GM12878 (cell line): ENCODE data around the gene ATRNL1.

Experiments used
- CREB1 ChIP-seq: IDR thresholded peaks from 2 replicates; pipeline ENCODE4 v1.6.1; 2012; ENCODE audit warnings: low read depth, mild to moderate bottlenecking, inconsistent platforms
- ESRRA ChIP-seq: IDR thresholded peaks from 2 replicates; pipeline ENCODE4 v1.6.1; 2012; ENCODE audit warnings: mild to moderate bottlenecking, low read length, improper control_type of control experiment
- IKZF1 ChIP-seq: fragments of 450-650 bp; conservative IDR thresholded peaks from 2 replicates; pipeline ENCODE4 v1.6.1; 2017; ENCODE audit warnings: antibody characterized with exemption, mild to moderate bottlenecking
- RAD51 ChIP-seq: fragments of 450-650 bp; IDR thresholded peaks from 2 replicates; pipeline ENCODE4 v1.6.1; 2016; ENCODE audit warnings: moderate library complexity, mild to moderate bottlenecking, inconsistent platforms
- RFX5 ChIP-seq: IDR thresholded peaks from 2 replicates; pipeline ENCODE4 v1.6.1; 2011; ENCODE audit warnings: low read depth, low read length, improper control_type of control experiment
- TCF12 ChIP-seq: IDR thresholded peaks from 2 replicates; pipeline ENCODE4 v1.6.1; 2011; ENCODE audit warnings: low read depth, mild to moderate bottlenecking, low read length
- TCF7 ChIP-seq: IDR thresholded peaks from 2 replicates; pipeline ENCODE4 v1.6.1; 2014; ENCODE audit warnings: antibody characterized with exemption, borderline replicate concordance
- ZBED1 ChIP-seq: IDR thresholded peaks from 2 replicates; pipeline ENCODE4 v1.6.1; 2016; ENCODE audit warnings: borderline replicate concordance
- TF ChIP-seq, protein P1 (sequence below), 3 experiments: IDR thresholded peaks in 2 of 3; conservative IDR thresholded peaks in 1 of 3; 2 replicates each; pipeline ENCODE4 v1.5.1; 2011; ENCODE audit warnings: low read depth in 3 of 3, low read length in 3 of 3, mild to moderate bottlenecking in 3 of 3, control low read depth in 2 of 3, moderate library complexity in 2 of 3, inconsistent platforms in 1 of 3, mixed read lengths in 1 of 3; ENCODE audit not compliant: control insufficient read depth in 2 of 3, insufficient read depth in 1 of 3; ENCODE audit errors: extremely low read depth in 1 of 3
- TF ChIP-seq, protein P2 (sequence below): IDR thresholded peaks from 2 replicates; pipeline ENCODE4 v1.6.1; 2012; ENCODE audit warnings: low read length, inconsistent platforms
- TF ChIP-seq, protein P3 (sequence below): fragments of 450-650 bp; IDR thresholded peaks from 2 replicates; pipeline ENCODE4 v1.6.1; 2017; ENCODE audit warnings: mild to moderate bottlenecking, moderate library complexity
- TF ChIP-seq, protein P4 (sequence below): fragments of 450-650 bp; IDR thresholded peaks from 2 replicates; pipeline ENCODE4 v1.6.1; 2016; ENCODE audit warnings: mild to moderate bottlenecking

DNA sequence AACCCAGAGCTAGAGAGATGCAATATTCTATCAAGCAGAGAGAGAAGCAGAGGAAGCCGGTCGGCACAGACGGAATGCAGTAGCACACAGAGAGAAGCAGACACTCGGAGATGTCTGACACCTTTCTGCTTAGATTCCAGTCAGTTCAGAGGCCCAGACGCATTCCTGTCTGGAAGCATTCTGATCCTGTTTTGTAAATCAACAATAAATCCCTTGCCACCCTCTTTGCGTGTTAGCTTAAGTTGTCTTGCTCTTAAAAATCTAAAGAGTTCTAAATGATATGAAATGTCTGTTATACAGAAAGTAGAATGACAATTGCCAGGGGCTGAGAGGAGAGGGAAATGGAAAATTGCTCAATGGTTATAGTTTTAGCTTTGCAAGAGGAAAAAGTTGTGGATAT is 27.4 kb upstream of the ATRNL1 start:
- TF ChIP-seq, protein P1, sequence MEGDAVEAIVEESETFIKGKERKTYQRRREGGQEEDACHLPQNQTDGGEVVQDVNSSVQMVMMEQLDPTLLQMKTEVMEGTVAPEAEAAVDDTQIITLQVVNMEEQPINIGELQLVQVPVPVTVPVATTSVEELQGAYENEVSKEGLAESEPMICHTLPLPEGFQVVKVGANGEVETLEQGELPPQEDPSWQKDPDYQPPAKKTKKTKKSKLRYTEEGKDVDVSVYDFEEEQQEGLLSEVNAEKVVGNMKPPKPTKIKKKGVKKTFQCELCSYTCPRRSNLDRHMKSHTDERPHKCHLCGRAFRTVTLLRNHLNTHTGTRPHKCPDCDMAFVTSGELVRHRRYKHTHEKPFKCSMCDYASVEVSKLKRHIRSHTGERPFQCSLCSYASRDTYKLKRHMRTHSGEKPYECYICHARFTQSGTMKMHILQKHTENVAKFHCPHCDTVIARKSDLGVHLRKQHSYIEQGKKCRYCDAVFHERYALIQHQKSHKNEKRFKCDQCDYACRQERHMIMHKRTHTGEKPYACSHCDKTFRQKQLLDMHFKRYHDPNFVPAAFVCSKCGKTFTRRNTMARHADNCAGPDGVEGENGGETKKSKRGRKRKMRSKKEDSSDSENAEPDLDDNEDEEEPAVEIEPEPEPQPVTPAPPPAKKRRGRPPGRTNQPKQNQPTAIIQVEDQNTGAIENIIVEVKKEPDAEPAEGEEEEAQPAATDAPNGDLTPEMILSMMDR (IDR thresholded peaks at IDR 0.05 in 2 of 3, conservative IDR thresholded peaks at IDR 0.05 in 1 of 3; ENCODE audit: control insufficient read depth in 2 of 3, extremely low read depth in 1 of 3, insufficient read depth in 1 of 3, low read depth in 3 of 3, low read length in 3 of 3): no peak
- no peak for TF ChIP-seq TCF7
- TF ChIP-seq TCF12: no peak
- TF ChIP-seq RFX5: no peak
- no peak for TF ChIP-seq IKZF1
- TF ChIP-seq ZBED1: no peak
- TF ChIP-seq, protein P2, sequence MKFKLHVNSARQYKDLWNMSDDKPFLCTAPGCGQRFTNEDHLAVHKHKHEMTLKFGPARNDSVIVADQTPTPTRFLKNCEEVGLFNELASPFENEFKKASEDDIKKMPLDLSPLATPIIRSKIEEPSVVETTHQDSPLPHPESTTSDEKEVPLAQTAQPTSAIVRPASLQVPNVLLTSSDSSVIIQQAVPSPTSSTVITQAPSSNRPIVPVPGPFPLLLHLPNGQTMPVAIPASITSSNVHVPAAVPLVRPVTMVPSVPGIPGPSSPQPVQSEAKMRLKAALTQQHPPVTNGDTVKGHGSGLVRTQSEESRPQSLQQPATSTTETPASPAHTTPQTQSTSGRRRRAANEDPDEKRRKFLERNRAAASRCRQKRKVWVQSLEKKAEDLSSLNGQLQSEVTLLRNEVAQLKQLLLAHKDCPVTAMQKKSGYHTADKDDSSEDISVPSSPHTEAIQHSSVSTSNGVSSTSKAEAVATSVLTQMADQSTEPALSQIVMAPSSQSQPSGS: no peak
- TF ChIP-seq ESRRA: no peak
- TF ChIP-seq RAD51: no peak
- no peak for TF ChIP-seq CREB1
- TF ChIP-seq, protein P3, sequence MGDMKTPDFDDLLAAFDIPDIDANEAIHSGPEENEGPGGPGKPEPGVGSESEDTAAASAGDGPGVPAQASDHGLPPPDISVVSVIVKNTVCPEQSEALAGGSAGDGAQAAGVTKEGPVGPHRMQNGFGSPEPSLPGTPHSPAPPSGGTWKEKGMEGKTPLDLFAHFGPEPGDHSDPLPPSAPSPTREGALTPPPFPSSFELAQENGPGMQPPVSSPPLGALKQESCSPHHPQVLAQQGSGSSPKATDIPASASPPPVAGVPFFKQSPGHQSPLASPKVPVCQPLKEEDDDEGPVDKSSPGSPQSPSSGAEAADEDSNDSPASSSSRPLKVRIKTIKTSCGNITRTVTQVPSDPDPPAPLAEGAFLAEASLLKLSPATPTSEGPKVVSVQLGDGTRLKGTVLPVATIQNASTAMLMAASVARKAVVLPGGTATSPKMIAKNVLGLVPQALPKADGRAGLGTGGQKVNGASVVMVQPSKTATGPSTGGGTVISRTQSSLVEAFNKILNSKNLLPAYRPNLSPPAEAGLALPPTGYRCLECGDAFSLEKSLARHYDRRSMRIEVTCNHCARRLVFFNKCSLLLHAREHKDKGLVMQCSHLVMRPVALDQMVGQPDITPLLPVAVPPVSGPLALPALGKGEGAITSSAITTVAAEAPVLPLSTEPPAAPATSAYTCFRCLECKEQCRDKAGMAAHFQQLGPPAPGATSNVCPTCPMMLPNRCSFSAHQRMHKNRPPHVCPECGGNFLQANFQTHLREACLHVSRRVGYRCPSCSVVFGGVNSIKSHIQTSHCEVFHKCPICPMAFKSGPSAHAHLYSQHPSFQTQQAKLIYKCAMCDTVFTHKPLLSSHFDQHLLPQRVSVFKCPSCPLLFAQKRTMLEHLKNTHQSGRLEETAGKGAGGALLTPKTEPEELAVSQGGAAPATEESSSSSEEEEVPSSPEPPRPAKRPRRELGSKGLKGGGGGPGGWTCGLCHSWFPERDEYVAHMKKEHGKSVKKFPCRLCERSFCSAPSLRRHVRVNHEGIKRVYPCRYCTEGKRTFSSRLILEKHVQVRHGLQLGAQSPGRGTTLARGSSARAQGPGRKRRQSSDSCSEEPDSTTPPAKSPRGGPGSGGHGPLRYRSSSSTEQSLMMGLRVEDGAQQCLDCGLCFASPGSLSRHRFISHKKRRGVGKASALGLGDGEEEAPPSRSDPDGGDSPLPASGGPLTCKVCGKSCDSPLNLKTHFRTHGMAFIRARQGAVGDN: no peak
- TF ChIP-seq, protein P4, sequence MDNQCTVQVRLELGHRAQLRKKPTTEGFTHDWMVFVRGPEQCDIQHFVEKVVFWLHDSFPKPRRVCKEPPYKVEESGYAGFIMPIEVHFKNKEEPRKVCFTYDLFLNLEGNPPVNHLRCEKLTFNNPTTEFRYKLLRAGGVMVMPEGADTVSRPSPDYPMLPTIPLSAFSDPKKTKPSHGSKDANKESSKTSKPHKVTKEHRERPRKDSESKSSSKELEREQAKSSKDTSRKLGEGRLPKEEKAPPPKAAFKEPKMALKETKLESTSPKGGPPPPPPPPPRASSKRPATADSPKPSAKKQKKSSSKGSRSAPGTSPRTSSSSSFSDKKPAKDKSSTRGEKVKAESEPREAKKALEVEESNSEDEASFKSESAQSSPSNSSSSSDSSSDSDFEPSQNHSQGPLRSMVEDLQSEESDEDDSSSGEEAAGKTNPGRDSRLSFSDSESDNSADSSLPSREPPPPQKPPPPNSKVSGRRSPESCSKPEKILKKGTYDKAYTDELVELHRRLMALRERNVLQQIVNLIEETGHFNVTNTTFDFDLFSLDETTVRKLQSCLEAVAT: no peak
